HS-27A (cell line): Measurements from ENCODE around the gene HSD11B2.
"Not testable (repeated sequence)": the region's sequence is repeated elsewhere in the genome, so short reads cannot be mapped to it uniquely, and the experiment has no call there.

ENCODE experiments used
- DNase-seq: peaks from one replicate; pipeline ENCODE4 v3.0.0-alpha.2; 2012; ENCODE audit warnings: low read depth, missing footprints

HSD11B2 gene

GRCh38 chr16:67415421-67415820 is 15.5 kb upstream of the HSD11B2 start:
- DNase-seq: not testable (repeated sequence)

GRCh38 chr16:67415872-67416793 is 14.8 kb upstream of the HSD11B2 start, which contains the start of gene ZDHHC1:
Gene ZDHHC1 (minus strand): TSS chr16:67416477. CDS start chr16:67407775, 8,702 bp downstream.
- no peak for DNase-seq

GRCh38 chr16:67417333-67418061 is 13.4 kb upstream of the HSD11B2 start:
- no peak for DNase-seq

GRCh38 chr16:67419502-67419901 is 11.4 kb upstream of the HSD11B2 start:
- DNase-seq: no peak

GRCh38 chr16:67419931-67420330 is 11.0 kb upstream of the HSD11B2 start:
- no peak for DNase-seq

- no peak for DNase-seq
These were observed 9.9 kb upstream of the HSD11B2 start for GRCh38 chr16:67421030-67421429.

GRCh38 chr16:67423015-67423414 is 7.9 kb upstream of the HSD11B2 start:
- no peak for DNase-seq

GRCh38 chr16:67423611-67424260 is 7.2 kb upstream of the HSD11B2 start:
- DNase-seq: no peak

GRCh38 chr16:67424261-67424615 is 6.7 kb upstream of the HSD11B2 start:
- DNase-seq: no peak

GRCh38 chr16:67425061-67425460 is 5.9 kb upstream of the HSD11B2 start:
- DNase-seq: no peak

GRCh38 chr16:67425580-67425979 is 5.3 kb upstream of the HSD11B2 start:
- DNase-seq: no peak

- DNase-seq: no peak
These were observed 4.9 kb upstream of the HSD11B2 start for GRCh38 chr16:67426022-67426421.

GRCh38 chr16:67426950-67427349 is 4.0 kb upstream of the HSD11B2 start:
- no peak for DNase-seq

- DNase-seq: no peak
These were observed 2.7 kb upstream of the HSD11B2 start for GRCh38 chr16:67428146-67428731.

- no peak for DNase-seq
These were observed 1.7 kb upstream of the HSD11B2 start for GRCh38 chr16:67429053-67429798.

GRCh38 chr16:67429799-67430503 is 970 bp upstream of the HSD11B2 start:
- no peak for DNase-seq

- no peak for DNase-seq
These were observed 381 bp upstream of the HSD11B2 start for GRCh38 chr16:67430504-67430976.

GRCh38 chr16:67431775-67432505 is 1.0 kb downstream of the HSD11B2 start:
- no peak for DNase-seq

GRCh38 chr16:67432506-67432890 is 1.6 kb downstream of the HSD11B2 start:
- DNase-seq: no peak

- no peak for DNase-seq
These were observed 2.3 kb downstream of the HSD11B2 start for GRCh38 chr16:67433131-67433719.
